Measurements from ENCODE around the gene ZNF620.
"Not testable (repeated sequence)": the region's sequence is repeated elsewhere in the genome, so short reads cannot be mapped to it uniquely, and the experiment has no call there.

The ZNF620 gene
- 0.94 to 3.2 reads per million in 2 donors for total RNA-seq

- DNase-seq = peak; percentile 12 to 52 (median 15)
Observed at GRCh38 chr3:40505599-40506462, at the start of gene ZNF620. Gene ZNF620, plus strand, starts transcription at chr3:40506039. Its CDS starts 314 bp downstream, at chr3:40506353.

DNA sequence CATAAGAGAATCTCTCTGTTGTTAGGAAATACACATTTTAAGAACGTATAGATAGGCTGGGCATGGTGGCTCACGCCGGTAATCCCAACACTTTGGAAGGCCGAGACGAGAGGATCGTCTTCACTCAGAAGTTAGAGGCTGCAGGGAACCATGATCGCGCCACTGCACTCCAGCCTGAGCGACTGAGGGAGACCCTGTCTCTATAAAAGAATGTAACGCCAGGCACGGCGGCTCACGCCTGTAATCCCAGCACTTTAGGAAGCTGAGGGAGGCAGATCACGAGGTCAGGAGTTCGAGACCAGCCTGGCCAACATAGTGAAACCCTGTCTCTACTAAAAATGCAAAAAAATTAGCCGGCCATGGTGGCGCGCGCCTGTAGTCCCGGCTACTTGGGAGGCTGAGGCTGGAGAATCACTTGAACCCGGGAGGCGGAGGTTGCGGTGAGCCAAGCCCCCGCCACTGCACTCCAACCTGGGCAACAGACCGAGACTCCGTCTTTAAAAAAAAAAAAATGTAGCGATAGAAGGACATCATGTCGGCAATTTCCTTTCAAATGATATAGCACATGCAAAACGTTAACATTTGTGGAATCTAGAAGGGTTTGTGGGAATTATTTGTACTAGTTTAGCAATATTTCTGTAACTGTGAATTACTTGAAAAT, 49.4 kb upstream of the ZNF620 start:
- DNase-seq = no peak

GRCh38 chr3:40456940-40457823, 48.7 kb upstream of the ZNF620 start, which contains the start of gene RPL14:
Gene RPL14, plus strand, starts transcription at chr3:40457339. Its CDS starts 133 bp downstream, at chr3:40457472.
- peak; percentile 85 to 98 (median 94) for DNase-seq

DNA sequence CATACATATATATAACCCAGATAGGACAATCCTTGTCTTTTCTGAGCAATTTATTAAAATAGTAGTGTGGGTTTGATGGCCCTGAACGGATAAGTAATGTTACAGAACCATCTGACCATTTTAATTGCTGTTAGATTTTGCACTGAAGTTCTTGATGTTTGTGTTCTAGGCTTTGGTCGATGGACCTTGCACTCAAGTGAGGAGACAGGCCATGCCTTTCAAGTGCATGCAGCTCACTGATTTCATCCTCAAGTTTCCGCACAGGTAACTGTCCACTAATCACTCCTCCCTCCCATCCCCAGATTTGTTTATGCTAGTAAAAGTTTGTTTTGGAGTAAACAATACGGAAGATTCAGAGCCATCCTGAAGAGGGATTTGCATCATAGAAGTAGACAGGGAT, 47.4 kb upstream of the ZNF620 start:
- DNase-seq = no peak

- DNase-seq = not testable (repeated sequence)
Observed at GRCh38 chr3:40460481-40460880, 45.4 kb upstream of the ZNF620 start.

GRCh38 chr3:40461161-40461560, 44.7 kb upstream of the ZNF620 start:
- no peak for DNase-seq

- not testable (repeated sequence) for DNase-seq
Observed at GRCh38 chr3:40462838-40463237, 43.0 kb upstream of the ZNF620 start.

GRCh38 chr3:40463579-40463978, 42.3 kb upstream of the ZNF620 start:
- no peak for DNase-seq

- DNase-seq = peak in 3 of 5 experiments; percentile 17 to 64 (median 54)
Observed at GRCh38 chr3:40464339-40465110, 41.3 kb upstream of the ZNF620 start.

DNA sequence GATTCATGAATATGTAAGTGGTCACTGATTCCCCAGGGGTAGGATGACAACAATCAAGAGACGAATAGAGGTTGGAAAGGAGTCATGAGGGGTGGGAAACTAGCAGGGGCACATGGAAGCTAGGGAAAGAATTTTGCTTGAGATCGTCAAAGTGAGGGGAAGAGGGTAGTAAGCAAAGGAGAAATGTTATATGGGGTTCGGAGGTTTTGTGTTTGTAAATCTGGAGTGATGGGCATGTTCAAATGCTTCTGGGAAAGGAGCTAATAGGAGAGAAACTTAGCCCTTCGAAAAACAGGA, 40.8 kb upstream of the ZNF620 start:
- no peak for DNase-seq

GRCh38 chr3:40465456-40465855, 40.4 kb upstream of the ZNF620 start:
- DNase-seq = no peak

- no peak for DNase-seq
Observed at GRCh38 chr3:40468018-40468417, 37.8 kb upstream of the ZNF620 start.

GRCh38 chr3:40470701-40471100, 35.1 kb upstream of the ZNF620 start:
- DNase-seq = no peak

- DNase-seq = peak in 4 of 5 experiments; percentile 20 to 71 (median 40)
Observed at GRCh38 chr3:40476478-40477470, 29.1 kb upstream of the ZNF620 start, which contains the start of gene ZNF619. Gene ZNF619, plus strand, starts transcription at chr3:40477122. Its CDS starts 858 bp downstream, at chr3:40477980.

GRCh38 chr3:40477666-40478065, 28.2 kb upstream of the ZNF620 start:
- no peak for DNase-seq

DNA sequence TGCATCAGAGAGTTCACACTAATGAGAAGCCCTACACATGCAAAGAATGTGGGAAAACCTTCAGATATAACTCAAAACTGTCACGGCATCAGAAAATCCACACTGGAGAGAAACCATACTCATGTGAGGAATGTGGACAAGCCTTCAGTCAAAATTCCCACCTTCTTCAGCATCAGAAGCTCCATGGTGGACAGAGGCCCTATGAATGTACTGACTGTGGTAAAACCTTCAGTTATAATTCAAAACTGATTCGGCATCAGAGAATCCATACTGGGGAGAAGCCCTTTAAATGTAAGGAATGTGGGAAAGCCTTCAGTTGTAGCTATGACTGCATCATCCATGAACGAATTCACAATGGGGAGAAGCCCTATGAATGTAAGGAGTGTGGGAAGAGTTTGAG, 18.7 kb upstream of the ZNF620 start:
- DNase-seq = no peak

- DNase-seq = no peak
Observed at GRCh38 chr3:40490916-40491315, 14.9 kb upstream of the ZNF620 start.

GRCh38 chr3:40494698-40495097, 11.1 kb upstream of the ZNF620 start:
- DNase-seq = no peak

GRCh38 chr3:40497288-40497687, 8.6 kb upstream of the ZNF620 start:
- no peak for DNase-seq

GRCh38 chr3:40499952-40500351, 5.9 kb upstream of the ZNF620 start:
- DNase-seq = no peak

DNA sequence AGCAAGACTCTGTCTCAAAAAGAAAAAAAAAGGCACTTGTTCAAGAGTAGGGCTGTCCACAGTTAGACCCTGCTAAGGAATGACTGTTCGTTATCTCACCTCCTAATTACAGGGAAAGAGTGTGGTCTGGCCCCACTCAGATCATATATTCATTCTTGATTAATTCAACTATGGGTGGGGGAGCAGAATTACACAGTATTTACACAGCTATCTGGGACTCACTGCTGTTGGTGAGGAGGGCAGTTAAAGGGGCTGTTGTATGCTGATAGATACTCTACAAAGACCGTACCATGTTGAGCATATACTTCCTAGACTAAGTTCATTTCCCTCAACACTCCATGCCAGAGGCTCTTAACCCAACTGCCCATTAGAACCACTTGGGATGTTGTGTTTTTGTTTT, 3.8 kb upstream of the ZNF620 start:
- no peak for DNase-seq
